Skin of body (tissue), 3 donors: ENCODE results near the gene PID1. TPM values are rescaled to one million over a fixed set of nuclear protein-coding genes. Genes with fewer than 3 reads are reported as not detected.

Experiments used
- DNase-seq: peaks from one replicate; lab custom pipeline; 2025; lab: John Stamatoyannopoulos, UW
- small RNA-seq: library from RNA; depleted of rRNA; stranded (forward); fragments of <200 nt; gene quantifications from one replicate; pipeline ENCODE3, GENCODE V24; 2014; ENCODE audit warnings: low replicate concordance
- total RNA-seq: library from RNA; depleted of rRNA; stranded (reverse); fragments of >200 nt; gene quantifications from one replicate; pipeline ENCODE4 v1.2.3, GENCODE V29; 2014

PID1 gene
- total RNA-seq, 1 donor from 2014 or later = 17.5 TPM

DNA sequence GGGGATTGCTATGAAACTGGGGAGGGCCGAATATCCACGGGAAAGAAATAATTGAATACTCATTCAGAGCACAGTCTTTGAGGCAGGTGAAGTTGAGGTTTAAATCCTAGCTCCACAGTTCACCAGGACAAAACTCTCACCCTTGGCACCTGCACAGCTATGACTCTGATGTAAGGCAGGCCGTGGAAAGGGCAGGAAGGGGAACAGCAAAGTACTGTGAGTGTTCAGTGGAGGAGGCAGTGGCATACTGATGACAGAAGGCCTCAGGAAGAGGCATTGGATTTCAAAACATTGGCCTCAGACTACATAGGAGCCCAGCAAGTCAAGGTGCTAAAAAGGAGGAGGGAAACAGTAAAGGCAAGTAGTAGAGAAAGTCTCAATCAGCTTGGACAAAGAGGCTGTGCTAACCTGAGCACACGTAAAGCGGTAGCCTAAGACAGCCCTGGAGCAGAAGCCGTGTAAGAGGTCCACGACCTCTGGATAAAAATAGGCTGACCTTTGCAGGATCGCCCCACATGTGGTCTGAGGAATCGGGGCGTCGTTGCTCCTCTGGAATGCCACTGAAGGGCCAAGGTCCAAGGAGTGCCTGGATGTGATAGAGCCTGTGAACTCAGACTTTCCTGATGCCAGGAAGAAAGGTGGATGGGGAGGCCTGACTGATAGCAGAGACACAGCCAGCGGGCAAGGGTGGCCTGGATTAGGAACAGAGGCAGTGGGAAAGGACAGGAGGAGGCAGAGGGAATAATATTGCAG lies 243.6 kb downstream of the PID1 start:
- no peak for DNase-seq

DNA sequence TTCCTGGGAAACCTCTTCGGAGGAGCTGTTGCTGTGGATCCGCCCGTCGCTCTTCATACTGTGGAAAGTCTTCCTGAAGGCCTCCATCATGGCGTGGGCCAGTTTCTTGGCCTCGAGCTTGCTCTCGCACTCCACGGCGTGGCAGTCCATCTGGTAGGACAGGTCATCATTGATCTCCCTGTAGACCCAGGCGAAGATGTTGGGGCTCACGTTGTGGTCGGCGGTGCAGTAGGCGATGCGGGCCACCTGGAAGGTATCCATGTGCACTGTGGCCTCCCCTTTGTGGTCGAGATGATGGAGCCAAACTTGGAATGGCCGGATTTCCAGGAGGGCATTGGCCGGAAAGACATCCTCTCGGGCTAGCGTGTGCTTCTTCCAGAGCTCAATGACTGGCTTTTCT lies 245.4 kb downstream of the PID1 start:
- no peak for DNase-seq

DNA sequence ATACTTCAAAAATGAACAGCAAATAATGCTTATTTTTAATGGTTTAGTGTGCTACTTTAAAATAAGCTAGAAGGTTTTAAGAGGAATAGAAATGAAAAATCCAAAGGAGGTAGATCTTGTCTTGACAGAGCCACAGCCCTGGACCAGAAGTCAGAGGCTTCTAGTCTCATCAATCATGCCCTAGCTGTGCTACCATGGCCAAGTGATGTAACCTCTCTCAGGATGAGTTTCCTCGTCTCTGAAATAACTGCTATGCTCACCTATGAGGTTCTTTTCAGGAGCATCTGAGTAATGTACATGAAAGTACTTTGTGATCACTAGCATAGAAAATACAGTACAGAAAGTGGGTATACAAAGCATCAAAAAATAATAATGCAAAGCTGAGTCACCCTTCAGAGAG lies 248.4 kb downstream of the PID1 start:
- DNase-seq = no peak

DNA sequence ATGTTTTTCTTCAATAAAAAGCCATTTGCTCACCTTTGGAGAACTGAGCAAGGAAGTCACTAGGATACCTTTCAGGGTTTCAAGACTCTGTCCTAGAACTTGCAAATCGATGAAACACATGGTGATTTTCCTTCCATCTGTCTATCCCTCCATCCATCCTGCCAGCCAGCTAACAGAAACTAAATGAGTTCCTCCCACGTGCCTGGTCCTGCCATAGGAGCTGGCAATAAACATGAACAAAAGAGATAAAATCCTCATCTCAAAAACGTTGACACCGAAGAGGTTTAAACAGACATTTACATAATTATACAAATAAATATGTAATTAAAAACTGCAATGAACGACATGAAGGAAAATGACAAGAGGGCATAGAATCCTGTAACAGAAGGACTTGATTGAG lies 249.0 kb downstream of the PID1 start:
- no peak for DNase-seq

DNA sequence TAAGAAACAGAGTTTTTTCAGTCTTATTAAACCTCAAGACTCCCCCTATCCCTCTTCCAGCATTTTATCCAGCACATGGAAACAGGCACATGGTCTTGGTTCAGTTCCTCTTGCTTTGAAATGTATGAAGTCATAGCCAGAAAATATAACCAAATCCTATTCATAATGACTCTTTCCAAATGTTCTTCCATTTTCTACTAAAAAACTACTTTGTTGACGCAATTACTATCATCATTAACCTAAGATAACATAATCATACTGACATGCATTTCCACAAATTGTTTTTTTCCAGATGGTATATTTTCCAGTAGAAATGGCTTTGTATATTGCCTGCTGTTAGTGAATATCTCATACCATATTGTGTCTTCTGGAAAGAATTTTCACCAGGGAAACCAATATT lies 261.3 kb downstream of the PID1 start:
- peak; percentile 72 for DNase-seq

DNA sequence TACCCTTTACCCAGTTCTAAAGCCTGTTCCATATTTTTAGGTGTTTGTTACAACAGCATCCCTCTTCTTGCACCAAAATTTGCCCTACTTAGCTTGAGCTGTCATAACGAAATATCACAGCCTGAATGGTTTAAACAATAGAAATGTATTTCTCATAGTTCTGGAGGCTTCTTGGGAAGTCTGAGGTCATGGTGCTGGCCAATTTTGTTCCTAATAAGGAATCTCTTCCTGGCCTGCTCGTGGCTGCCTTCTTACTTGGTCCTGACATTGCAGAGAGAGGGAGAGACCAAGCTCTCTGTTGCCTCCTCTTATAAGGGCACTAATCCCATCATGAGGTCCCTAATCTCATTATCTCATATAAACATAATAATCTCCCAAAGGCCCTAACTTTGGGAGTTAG lies 267.8 kb downstream of the PID1 start:
- DNase-seq = no peak

DNA sequence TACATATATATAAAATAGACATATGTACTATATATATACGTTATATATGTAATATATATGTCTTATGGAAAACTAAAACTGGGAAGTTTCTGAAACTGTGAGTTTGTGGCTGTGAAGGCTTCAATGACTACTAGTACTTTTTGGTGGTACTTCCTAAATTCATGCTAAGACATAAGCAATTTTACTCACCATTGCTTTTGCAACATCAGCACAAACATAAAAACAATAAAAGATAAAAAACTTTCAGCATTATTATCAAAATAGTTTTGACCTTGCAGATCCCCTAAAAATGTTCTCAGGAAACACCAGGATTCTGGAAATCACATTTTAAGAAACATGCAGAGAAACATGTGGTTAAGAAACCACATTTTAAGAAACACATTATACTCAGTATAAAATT lies 269.9 kb downstream of the PID1 start:
- no peak for DNase-seq

DNA sequence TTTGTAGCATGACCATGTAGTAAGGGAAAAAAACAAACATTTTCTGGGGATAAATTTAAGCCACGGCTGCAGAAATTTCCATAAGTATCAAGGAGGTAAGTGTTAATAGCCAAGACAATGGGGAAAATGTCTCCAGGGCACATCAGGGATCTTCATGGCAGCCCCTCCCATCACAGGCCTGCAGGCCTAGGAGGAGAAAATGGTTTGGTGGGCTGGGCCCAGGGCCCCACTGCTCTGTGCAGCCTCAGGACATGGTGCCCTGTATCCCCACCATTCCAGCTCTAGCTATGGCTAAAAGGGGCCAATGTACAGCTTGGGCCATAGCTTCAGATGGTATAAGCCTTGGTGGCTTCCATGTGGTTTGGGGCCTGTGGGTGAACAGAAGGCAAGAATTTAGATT lies 271.8 kb downstream of the PID1 start:
- DNase-seq = no peak

DNA sequence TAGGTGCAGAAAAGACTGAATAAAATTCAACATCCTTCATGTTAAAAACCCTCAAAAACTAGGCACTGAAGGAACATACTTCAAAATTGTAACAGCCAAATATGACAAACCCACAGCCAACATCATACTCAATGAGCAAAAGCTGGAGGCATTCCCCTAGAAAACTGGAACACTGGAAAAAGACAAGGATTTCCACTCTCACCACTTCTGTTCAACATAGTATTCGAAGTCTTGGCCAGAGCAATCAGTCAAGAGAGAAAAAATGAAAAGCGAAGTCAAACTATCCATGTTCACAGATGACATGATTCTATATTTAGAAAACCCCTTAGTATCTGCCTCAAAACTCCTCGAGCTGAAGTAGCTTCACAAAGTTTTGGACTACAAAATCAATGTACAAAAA lies 282.3 kb downstream of the PID1 start:
- no peak for DNase-seq

DNA sequence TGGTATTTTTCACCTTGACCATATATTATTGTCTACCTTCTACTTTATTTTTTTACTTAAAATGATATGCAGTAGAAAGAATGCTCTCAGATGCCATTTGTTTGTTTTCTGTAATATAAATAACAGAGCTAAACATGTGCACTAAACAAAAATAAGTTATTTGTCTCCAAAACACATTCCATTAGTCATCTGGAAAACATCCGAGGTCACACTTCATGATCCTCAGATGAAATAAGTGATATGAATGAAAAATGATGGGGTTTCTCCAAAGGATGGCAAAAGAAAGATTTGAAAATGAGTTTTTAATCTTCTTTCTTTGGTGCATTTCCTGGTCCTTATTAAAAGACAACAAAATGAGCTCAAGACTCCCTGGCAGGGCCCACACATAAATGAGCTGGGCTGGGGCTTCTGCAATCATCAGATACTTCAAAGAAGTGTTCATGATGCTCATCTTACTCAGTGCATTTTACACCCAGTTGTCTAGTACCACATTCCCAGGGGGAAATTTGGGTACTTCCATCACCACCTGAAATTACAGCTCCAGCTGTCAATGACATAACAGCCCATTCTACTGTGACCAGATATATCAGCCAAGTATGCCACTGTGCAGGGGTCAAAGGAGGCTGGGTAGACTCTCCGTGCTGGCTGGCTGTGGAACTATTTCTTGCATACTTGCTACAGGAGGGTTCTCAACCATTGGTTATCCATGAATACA lies 283.5 kb downstream of the PID1 start:
- peak; percentile 81 for DNase-seq

DNA sequence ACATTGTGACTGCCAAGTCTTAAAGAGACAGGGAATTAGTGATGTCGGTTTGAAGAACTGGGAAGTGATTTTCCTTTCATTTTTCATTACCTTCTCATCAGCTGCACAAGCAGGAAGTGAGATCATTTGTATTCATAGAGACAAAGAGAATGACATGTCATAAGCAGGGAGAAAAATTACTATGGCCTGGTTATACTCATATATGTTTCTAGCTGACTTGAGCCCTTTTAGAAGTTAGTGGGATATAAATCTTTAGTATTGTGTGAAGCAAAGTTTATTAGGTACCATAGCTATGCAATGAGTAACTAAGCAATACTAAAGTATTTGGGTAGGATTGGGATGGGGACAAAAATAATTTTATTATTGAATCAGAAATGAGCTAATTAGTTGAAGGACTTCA lies 284.1 kb downstream of the PID1 start:
- peak; percentile 59 for DNase-seq

DNA sequence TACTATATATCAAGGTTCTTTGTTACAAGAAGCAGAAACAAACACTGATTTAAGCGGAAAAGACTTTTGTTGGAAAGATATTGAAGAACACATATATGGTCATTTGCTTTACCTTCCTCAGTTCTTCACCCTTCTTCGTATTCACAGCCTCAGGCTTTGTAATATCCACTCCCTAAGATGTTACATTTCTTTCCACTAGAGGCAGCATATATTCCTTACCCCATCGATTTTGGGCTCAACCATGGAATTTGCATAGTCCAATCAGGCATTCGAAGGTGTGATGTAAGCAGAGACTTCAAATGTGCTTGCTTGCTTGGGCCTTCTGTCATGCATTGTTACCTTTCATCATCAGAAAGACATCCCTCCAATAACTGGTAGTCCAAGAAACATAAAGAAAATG lies 287.4 kb downstream of the PID1 start:
- DNase-seq = no peak

DNA sequence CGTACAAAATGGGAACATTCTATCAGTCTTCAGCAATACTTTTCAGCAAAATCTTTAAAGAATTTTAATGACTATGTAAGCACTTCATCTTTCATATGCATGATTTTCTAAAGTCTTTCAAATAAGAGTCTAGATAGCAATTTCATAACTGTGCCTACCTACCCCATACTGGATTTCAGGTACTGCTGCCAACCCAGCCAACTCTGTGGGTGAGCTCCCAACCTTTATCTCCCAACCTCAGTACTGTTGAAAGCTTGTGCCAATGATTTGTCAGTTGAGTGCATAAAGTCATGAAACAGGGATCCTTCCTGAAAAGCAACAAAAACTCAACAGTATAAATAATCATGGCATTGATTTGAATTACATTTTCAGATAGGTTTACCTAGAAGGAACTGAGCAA lies 296.9 kb downstream of the PID1 start:
- DNase-seq = no peak

Small RNA genes lying within 50 kb of the gene (small RNA-seq; reads per million reads assigned to genes)
- not detected for gene RN7SKP283
